ENCODE results near the gene ACTL6B. TPM values are rescaled to one million over a fixed set of nuclear protein-coding genes. Genes with fewer than 3 reads are reported as not detected.
A peak's percentile ranks its signal among the peaks of the same experiment; 100 is the strongest.

ACTL6B gene
- total and polyA plus RNA-seq, 2 of the 13 experiments (the other 11 are each of a cell fraction or from before 2014, with no cell fraction given) = not detected

GRCh38 chr7:100675581-100676350 is 19.5 kb upstream of the ACTL6B start:
- no peak for ATAC-seq
- H2AFZ ChIP-seq (ENCODE audit: low read length) = no peak overlapping the region
- BruUV-seq (replicated peaks) = no TSS peak
- peaks cover 8% of the 10 kb centered on the region; the same call in 1 of the 2 replicates for H4K20me1 ChIP-seq (ENCODE audit: insufficient read depth, low read length)
- no peak overlapping the region for H3K9ac ChIP-seq (ENCODE audit: insufficient read depth, low read depth, low read length)
- peaks cover 38% of the 10 kb centered on the region for H3K4me1 ChIP-seq (ENCODE audit: insufficient read depth, low read length)
- peaks cover 0 to 4% of the 10 kb centered on the region in 2 experiments; a peak in 2 of 5 replicates for H3K27me3 ChIP-seq (ENCODE audit: control insufficient read depth in 1 of 2, insufficient read depth in 2 of 2, low read length in 2 of 2)
- DNase-seq (ENCODE audit: low spot score) = no peak
- POLR2A ChIA-PET = interaction anchor here (0.8 to 1.4 kb wide), 2 partner anchors 17 to 23 kb away, joined by 3 read pairs; no protein-coding TSS in a partner anchor
- peaks cover 14 to 26% of the 10 kb centered on the region in 2 experiments; a peak in 4 of 5 replicates for H3K36me3 ChIP-seq (replicated peaks in 1 of 2; ENCODE audit: control insufficient read depth in 1 of 2, insufficient read depth in 2 of 2, low read length in 2 of 2)
- 93% methylated on average over 41 of the region's 59 CpGs for WGBS (ENCODE audit: low lambda C conversion rate)
- intact Hi-C loops (cut with micrococcal nuclease; ENCODE audit: unreplicated experiment) = loop anchor here (2.0 kb wide), 1 partner anchor 15 kb away; no protein-coding TSS in a partner anchor
- no peak for TF ChIP-seq MXD3 (CRISPR knock-in tag; IDR thresholded peaks at IDR 0.05)
- no peak for TF ChIP-seq KLF12 (CRISPR knock-in tag; IDR thresholded peaks at IDR 0.05; ENCODE audit: borderline replicate concordance)
- TF ChIP-seq MYC (CRISPR knock-in tag; IDR thresholded peaks at IDR 0.05; ENCODE audit: borderline replicate concordance) = no peak
- TF ChIP-seq CENPX (CRISPR knock-in tag; IDR thresholded peaks at IDR 0.05) = no peak
- TF ChIP-seq NR2C2 (CRISPR knock-in tag; IDR thresholded peaks at IDR 0.05; ENCODE audit: borderline replicate concordance) = no peak
- peak; percentile 51; the same call in 1 of the 2 replicates for TF ChIP-seq RFX3 (CRISPR knock-in tag; IDR thresholded peaks at IDR 0.05)
- TF ChIP-seq ZNF24 (IDR thresholded peaks at IDR 0.05) = no peak
- peak; percentile 36 for TF ChIP-seq AGO2 (optimal IDR thresholded peaks at IDR 0.05; ENCODE audit: low read depth, low read length)
- no peak for TF ChIP-seq MAZ (IDR thresholded peaks at IDR 0.05; ENCODE audit: borderline replicate concordance, low read depth, low read length)
- no peak for TF ChIP-seq MAZ (CRISPR knock-in tag; IDR thresholded peaks at IDR 0.05; ENCODE audit: low read depth)
- no peak for TF ChIP-seq CBX1 (IDR thresholded peaks at IDR 0.05; ENCODE audit: low read depth)
- TF ChIP-seq EZH2 (conservative IDR thresholded peaks at IDR 0.05; ENCODE audit: low read depth, low read length) = no peak
- in situ Hi-C loops (cut with HindIII; ENCODE audit: extremely low pct_ligation_motif_present, low pct_unique_long_range_greater_than_20kb) = no loop called here
- no peak for FAIRE-seq
- peak overlapping the region; percentile 23 to 97 (median 96); a peak in 4 of 6 replicates for H3K4me3 ChIP-seq (replicated peaks in 1 of 3; ENCODE audit: insufficient read depth in 1 of 3, low read depth in 2 of 3, low read length in 3 of 3)
- no peaks in the 10 kb centered on the region for H3K9me3 ChIP-seq (ENCODE audit: low read length)
- CTCF ChIA-PET (ENCODE audit: low intra/inter-chr PET ratio, low total read pairs) = no interaction called here
- H3K27ac ChIP-seq (ENCODE audit: extremely low read length, insufficient read depth, low read length) = no peak overlapping the region
- H3K4me2 ChIP-seq (ENCODE audit: low read depth, low read length) = no peak overlapping the region; the same call in 1 of the 2 replicates
- H3K79me2 ChIP-seq (ENCODE audit: insufficient read depth, low read length) = peaks cover 9% of the 10 kb centered on the region
